Activated naive CD8-positive, alpha-beta T cell (primary cell): ENCODE measurements around the gene MUSK.
"Not testable (repeated sequence)": the region's sequence is repeated elsewhere in the genome, so short reads cannot be mapped to it uniquely, and the experiment has no call there.

Source experiments
- H3K27ac Mint-ChIP-seq: one replicate; pipeline ENCODE4 v1.8.0; 2021; ENCODE audit warnings: mixed read lengths
- H3K27me3 Mint-ChIP-seq: one replicate; pipeline ENCODE4 v1.8.0; 2021; ENCODE audit warnings: mixed read lengths
- H3K36me3 Mint-ChIP-seq: one replicate; pipeline ENCODE4 v1.8.0; 2021; ENCODE audit warnings: mixed read lengths
- H3K4me1 Mint-ChIP-seq: one replicate; pipeline ENCODE4 v1.8.0; 2021; ENCODE audit warnings: low read depth, mixed read lengths
- H3K4me3 Mint-ChIP-seq: one replicate; pipeline ENCODE4 v1.8.0; 2021; ENCODE audit warnings: mild to moderate bottlenecking, mixed read lengths
- H3K9me3 Mint-ChIP-seq: one replicate; pipeline ENCODE4 v1.8.0; 2021; ENCODE audit warnings: low read depth, mixed read lengths

The MUSK gene

GRCh38 chr9:110801426-110801825 is 132.8 kb downstream of the MUSK start:
- no peaks in the 10 kb centered on the region for H3K36me3 Mint-ChIP-seq
- no peaks in the 10 kb centered on the region for H3K27me3 Mint-ChIP-seq
- no peaks in the 10 kb centered on the region for H3K4me1 Mint-ChIP-seq
- H3K4me3 Mint-ChIP-seq = no peak overlapping the region
- H3K27ac Mint-ChIP-seq = no peak overlapping the region
- H3K9me3 Mint-ChIP-seq = no peaks in the 10 kb centered on the region

GRCh38 chr9:110802416-110803035 is 133.9 kb downstream of the MUSK start:
- Mint-ChIP-seq H3K4me1 (no peaks in the 10 kb centered on the region), H3K4me3 (no peak overlapping the region), H3K27me3 (no peaks in the 10 kb centered on the region), H3K36me3 (no peaks in the 10 kb centered on the region), H3K27ac (no peak overlapping the region), H3K9me3 (no peaks in the 10 kb centered on the region)

- Mint-ChIP-seq H3K36me3 (no peaks in the 10 kb centered on the region), H3K9me3 (no peaks in the 10 kb centered on the region), H3K27ac (no peak overlapping the region), H3K4me1 (no peaks in the 10 kb centered on the region), H3K4me3 (no peak overlapping the region), H3K27me3 (peaks cover 2% of the 10 kb centered on the region)
Observed at GRCh38 chr9:110807956-110808598, 139.5 kb downstream of the MUSK start.

- H3K4me3 Mint-ChIP-seq = no peak overlapping the region
- H3K4me1 Mint-ChIP-seq = no peaks in the 10 kb centered on the region
- H3K27me3 Mint-ChIP-seq = peaks cover 3% of the 10 kb centered on the region
- no peak overlapping the region for H3K27ac Mint-ChIP-seq
- H3K9me3 Mint-ChIP-seq = no peaks in the 10 kb centered on the region
- H3K36me3 Mint-ChIP-seq = no peaks in the 10 kb centered on the region
Observed at GRCh38 chr9:110808599-110808980, 140.0 kb downstream of the MUSK start.

- Mint-ChIP-seq H3K9me3 (no peaks in the 10 kb centered on the region), H3K27me3 (peaks cover 5% of the 10 kb centered on the region), H3K27ac (no peak overlapping the region), H3K4me1 (no peaks in the 10 kb centered on the region), H3K36me3 (no peaks in the 10 kb centered on the region), H3K4me3 (no peak overlapping the region)
Observed at GRCh38 chr9:110809038-110809595, 140.5 kb downstream of the MUSK start.

GRCh38 chr9:110810262-110810976 is 141.8 kb downstream of the MUSK start:
- H3K27ac Mint-ChIP-seq = no peak overlapping the region
- H3K4me1 Mint-ChIP-seq = no peaks in the 10 kb centered on the region
- no peaks in the 10 kb centered on the region for H3K9me3 Mint-ChIP-seq
- H3K4me3 Mint-ChIP-seq = no peak overlapping the region
- no peaks in the 10 kb centered on the region for H3K36me3 Mint-ChIP-seq
- peaks cover 5% of the 10 kb centered on the region for H3K27me3 Mint-ChIP-seq

- Mint-ChIP-seq H3K4me1 (no peaks in the 10 kb centered on the region), H3K9me3 (no peaks in the 10 kb centered on the region), H3K4me3 (no peak overlapping the region), H3K27me3 (peaks cover 5% of the 10 kb centered on the region), H3K27ac (no peak overlapping the region), H3K36me3 (no peaks in the 10 kb centered on the region)
Observed at GRCh38 chr9:110812886-110813285, 144.3 kb downstream of the MUSK start.

GRCh38 chr9:110814159-110814558 is 145.6 kb downstream of the MUSK start:
- Mint-ChIP-seq H3K27ac (no peak overlapping the region), H3K4me3 (no peak overlapping the region), H3K36me3 (no peaks in the 10 kb centered on the region), H3K4me1 (no peaks in the 10 kb centered on the region), H3K9me3 (no peaks in the 10 kb centered on the region), H3K27me3 (peaks cover 5% of the 10 kb centered on the region)

GRCh38 chr9:110815361-110815760 is 146.8 kb downstream of the MUSK start:
- Mint-ChIP-seq H3K4me3 (no peak overlapping the region), H3K9me3 (no peaks in the 10 kb centered on the region), H3K36me3 (no peaks in the 10 kb centered on the region), H3K27me3 (peaks cover 5% of the 10 kb centered on the region), H3K4me1 (no peaks in the 10 kb centered on the region), H3K27ac (no peak overlapping the region)

GRCh38 chr9:110820381-110820780 is 151.8 kb downstream of the MUSK start:
- H3K4me3 Mint-ChIP-seq = no peak overlapping the region
- no peaks in the 10 kb centered on the region for H3K36me3 Mint-ChIP-seq
- H3K27ac Mint-ChIP-seq = no peak overlapping the region
- no peaks in the 10 kb centered on the region for H3K4me1 Mint-ChIP-seq
- peaks cover 8% of the 10 kb centered on the region for H3K9me3 Mint-ChIP-seq
- no peaks in the 10 kb centered on the region for H3K27me3 Mint-ChIP-seq

- H3K9me3 Mint-ChIP-seq = peaks cover 8% of the 10 kb centered on the region
- no peak overlapping the region for H3K4me3 Mint-ChIP-seq
- no peaks in the 10 kb centered on the region for H3K4me1 Mint-ChIP-seq
- no peak overlapping the region for H3K27ac Mint-ChIP-seq
- no peaks in the 10 kb centered on the region for H3K27me3 Mint-ChIP-seq
- H3K36me3 Mint-ChIP-seq = no peaks in the 10 kb centered on the region
Observed at GRCh38 chr9:110821064-110821463, 152.5 kb downstream of the MUSK start.

GRCh38 chr9:110825129-110825528 is 156.5 kb downstream of the MUSK start:
- H3K4me3 Mint-ChIP-seq, H3K27ac Mint-ChIP-seq, H3K36me3 Mint-ChIP-seq, H3K27me3 Mint-ChIP-seq, H3K9me3 Mint-ChIP-seq, H3K4me1 Mint-ChIP-seq: not testable (repeated sequence)

GRCh38 chr9:110825950-110826349 is 157.4 kb downstream of the MUSK start:
- Mint-ChIP-seq H3K4me3 (no peak overlapping the region), H3K27ac (no peak overlapping the region), H3K27me3 (peaks cover 3% of the 10 kb centered on the region), H3K9me3 (peaks cover 8% of the 10 kb centered on the region), H3K36me3 (no peaks in the 10 kb centered on the region), H3K4me1 (no peaks in the 10 kb centered on the region)

GRCh38 chr9:110826400-110826799 is 157.8 kb downstream of the MUSK start:
- not testable (repeated sequence) for H3K27me3 Mint-ChIP-seq, H3K36me3 Mint-ChIP-seq, H3K27ac Mint-ChIP-seq, H3K9me3 Mint-ChIP-seq, H3K4me1 Mint-ChIP-seq, H3K4me3 Mint-ChIP-seq

GRCh38 chr9:110828264-110828663 is 159.7 kb downstream of the MUSK start:
- H3K27me3 Mint-ChIP-seq = peaks cover 3% of the 10 kb centered on the region
- no peak overlapping the region for H3K27ac Mint-ChIP-seq
- no peaks in the 10 kb centered on the region for H3K4me1 Mint-ChIP-seq
- no peak overlapping the region for H3K4me3 Mint-ChIP-seq
- no peaks in the 10 kb centered on the region for H3K36me3 Mint-ChIP-seq
- peaks cover 8% of the 10 kb centered on the region for H3K9me3 Mint-ChIP-seq
